Loucy (cell line): Measurements from ENCODE around the gene ZNF560.

ENCODE experiments used
- CTCF ChIP-seq: fragments of 200-600 bp; sonication (generic); conservative IDR thresholded peaks from 2 replicates; pipeline ENCODE4 v1.5.1; 2014; ENCODE audit warnings: mild to moderate bottlenecking, antibody characterized with exemption, low read length
- EZH2phosphoT487 ChIP-seq: fragments of 200-600 bp; IDR thresholded peaks from 2 replicates; pipeline ENCODE4 v1.6.1; 2018; ENCODE audit warnings: antibody characterized with exemption, mild to moderate bottlenecking, moderate library complexity, borderline replicate concordance

GRCh38 chr19:9461938-9462337 is 36.5 kb downstream of the ZNF560 start:
- TF ChIP-seq CTCF: no peak
- TF ChIP-seq EZH2phosphoT487: no peak
